Activated T-helper 2 cell treated with anti-CD3 and anti-CD28 coated beads, Interferon-gamma antibody, Interleukin-2, Interleukin-4, amounts not matched to agents 10 μg/mL and 5 μg/mL and 100 μg/mL, durations not matched to agents 14 hours and 24 hours and 36 hours (primary cell): Measurements from ENCODE around the gene HCRTR1. TPM values are rescaled to one million over a fixed set of nuclear protein-coding genes. Genes with fewer than 3 reads are reported as not detected.

Experiments used
- DNase-seq: peaks from one replicate; pipeline ENCODE4 v3.0.0; 2021; ENCODE audit warnings: low spot score
- H3K27ac Mint-ChIP-seq: one replicate; pipeline ENCODE4 v1.8.0; 2021; ENCODE audit warnings: mixed read lengths
- H3K27me3 Mint-ChIP-seq: one replicate; pipeline ENCODE4 v1.8.0; 2021; ENCODE audit warnings: low read depth, mixed read lengths
- H3K36me3 Mint-ChIP-seq: one replicate; pipeline ENCODE4 v1.8.0; 2021; ENCODE audit warnings: low read depth, mixed read lengths
- H3K4me1 Mint-ChIP-seq: one replicate; pipeline ENCODE4 v1.8.0; 2021; ENCODE audit warnings: low read depth, mixed read lengths
- H3K4me3 Mint-ChIP-seq: one replicate; pipeline ENCODE4 v1.8.0; 2021; ENCODE audit warnings: low read depth, mild to moderate bottlenecking, moderate library complexity, mixed read lengths
- H3K9me3 Mint-ChIP-seq: one replicate; pipeline ENCODE4 v1.8.0; 2021; ENCODE audit warnings: mixed read lengths
- intact Hi-C: fragments of 100-400 bp; cut with micrococcal nuclease; formaldehyde crosslinking; loops from one replicate; pipeline ENCODE4 v1.15.1; 2023
- total RNA-seq: library from RNA; stranded (reverse); gene quantifications from 2 replicates; pipeline ENCODE4 v1.2.3, GENCODE V29; 2022

The HCRTR1 gene
- total RNA-seq, 1 donor from 2014 or later: not detected

DNA sequence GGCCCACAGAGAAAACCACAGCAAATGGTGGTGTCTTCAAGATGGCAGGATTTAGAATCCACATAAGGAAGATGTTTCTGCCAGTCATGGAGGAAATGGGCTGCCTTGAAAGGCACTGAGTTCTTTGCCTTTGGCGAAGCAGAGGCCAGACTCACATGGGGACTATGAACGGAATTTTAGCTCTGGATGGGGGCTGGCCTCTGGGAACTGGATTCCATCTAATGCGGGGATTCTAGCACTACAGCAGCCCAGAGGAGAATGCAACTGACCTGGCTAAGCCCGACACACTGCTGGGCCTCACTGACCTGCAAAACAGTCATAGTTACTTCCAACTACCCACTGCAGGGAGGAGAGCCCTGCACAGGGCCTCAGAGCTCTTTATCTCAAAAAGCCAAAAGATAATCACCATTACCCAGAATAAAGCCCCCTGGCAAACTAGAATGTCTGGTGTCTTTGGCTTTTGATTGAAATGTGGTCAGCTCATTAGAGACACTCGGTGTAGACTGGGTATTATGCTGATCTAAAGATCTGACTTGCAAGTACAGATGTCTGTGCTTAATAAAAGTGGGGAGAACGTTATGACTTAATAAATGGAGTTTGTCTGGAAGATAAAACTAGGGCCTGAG, 11.6 kb downstream of the HCRTR1 start:
- Mint-ChIP-seq H3K9me3 (no peaks in the 10 kb centered on the region), H3K4me3 (no peak overlapping the region), H3K4me1 (peaks cover 5% of the 10 kb centered on the region), H3K36me3 (peaks cover 29% of the 10 kb centered on the region), H3K27ac (no peak overlapping the region), H3K27me3 (no peaks in the 10 kb centered on the region)
- no peak for DNase-seq
- intact Hi-C loops: no loop called here

DNA sequence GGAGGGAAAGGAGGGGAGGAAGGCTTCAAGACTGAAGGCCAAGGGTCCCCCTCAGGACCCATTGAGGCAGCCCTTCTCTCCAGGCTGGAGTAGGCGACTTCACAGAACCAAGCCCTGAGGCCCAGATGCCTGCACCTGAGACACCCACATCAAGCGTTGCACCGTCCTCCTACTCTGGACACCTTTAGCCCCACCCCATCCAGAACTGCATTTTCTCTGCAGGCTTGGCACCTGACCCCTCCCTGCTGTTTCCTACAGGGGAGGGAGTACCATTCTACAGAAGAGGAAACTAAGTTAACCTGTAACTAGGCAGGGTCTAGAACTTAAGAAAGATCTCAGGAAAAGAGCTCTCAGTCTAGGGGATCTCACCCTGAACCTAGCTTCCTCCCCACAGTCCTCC, 15.2 kb downstream of the HCRTR1 start:
- no peak overlapping the region for H3K27ac Mint-ChIP-seq
- intact Hi-C loops: no loop called here
- no peaks in the 10 kb centered on the region for H3K4me1 Mint-ChIP-seq
- no peak for DNase-seq
- H3K27me3 Mint-ChIP-seq: no peaks in the 10 kb centered on the region
- no peak overlapping the region for H3K4me3 Mint-ChIP-seq
- H3K36me3 Mint-ChIP-seq: peaks cover 34% of the 10 kb centered on the region
- H3K9me3 Mint-ChIP-seq: no peaks in the 10 kb centered on the region

DNA sequence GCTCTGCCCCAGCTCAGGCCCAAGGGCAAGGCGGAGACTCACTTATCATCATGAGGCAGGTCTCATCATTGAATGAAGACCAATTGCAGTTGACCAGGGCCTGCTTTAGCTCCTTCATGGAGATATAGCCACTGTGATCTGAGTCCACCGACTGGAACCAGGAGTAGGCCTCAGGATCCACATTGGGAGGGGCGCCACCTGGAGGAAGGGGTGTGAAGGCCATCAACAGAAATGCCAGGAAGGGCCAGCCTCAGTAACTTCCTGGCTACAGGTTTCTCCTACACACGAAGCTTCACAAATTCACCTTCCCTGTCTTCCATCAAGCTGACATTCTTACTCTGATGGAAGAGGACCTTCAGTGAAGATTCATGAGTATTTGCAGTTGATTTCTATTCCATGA, 15.6 kb downstream of the HCRTR1 start:
- peaks cover 31% of the 10 kb centered on the region for H3K36me3 Mint-ChIP-seq
- no peak overlapping the region for H3K4me3 Mint-ChIP-seq
- intact Hi-C loops: no loop called here
- DNase-seq: peak; percentile 18
- no peaks in the 10 kb centered on the region for H3K27me3 Mint-ChIP-seq
- no peaks in the 10 kb centered on the region for H3K9me3 Mint-ChIP-seq
- no peak overlapping the region for H3K27ac Mint-ChIP-seq
- H3K4me1 Mint-ChIP-seq: peaks cover 2% of the 10 kb centered on the region

DNA sequence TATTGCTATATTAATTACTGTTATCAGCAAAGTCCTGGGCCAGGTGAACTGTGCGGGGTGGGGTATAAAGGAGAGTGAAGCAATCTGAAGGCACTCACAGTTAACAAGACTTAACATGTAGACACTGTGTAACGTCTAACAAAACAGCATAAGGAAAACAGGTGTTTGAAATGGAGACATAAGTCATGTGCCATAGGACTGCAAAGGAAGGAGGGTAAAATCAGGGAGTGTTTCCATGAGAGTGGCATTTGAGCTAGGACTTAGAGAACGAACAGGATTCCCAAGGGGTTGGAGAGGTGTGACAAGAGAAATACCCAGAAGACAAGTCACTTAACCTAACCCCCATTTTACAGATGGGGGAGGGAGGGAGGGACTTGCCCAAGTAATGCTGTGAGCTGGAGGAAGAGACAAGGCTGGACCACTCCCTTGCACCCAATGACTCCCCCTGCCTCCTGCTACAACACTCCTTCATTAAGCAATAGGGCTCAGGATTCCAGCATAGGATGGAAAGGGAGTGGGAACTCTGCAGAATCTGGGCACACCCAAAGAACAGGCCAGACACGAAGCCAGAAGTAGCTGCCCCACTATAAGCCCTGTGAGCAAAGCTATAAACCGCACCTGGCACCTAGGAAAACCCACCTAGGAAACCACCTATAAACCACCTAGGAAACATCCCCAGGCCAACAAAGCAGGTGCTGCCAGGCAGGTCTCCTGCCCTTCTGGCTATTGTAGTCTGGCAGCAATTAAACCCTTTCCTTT, 20.6 kb downstream of the HCRTR1 start:
- H3K27me3 Mint-ChIP-seq: no peaks in the 10 kb centered on the region
- intact Hi-C loops: no loop called here
- H3K36me3 Mint-ChIP-seq: peaks cover 8% of the 10 kb centered on the region
- no peak for DNase-seq
- H3K4me3 Mint-ChIP-seq: no peak overlapping the region
- H3K9me3 Mint-ChIP-seq: no peaks in the 10 kb centered on the region
- H3K27ac Mint-ChIP-seq: no peak overlapping the region
- H3K4me1 Mint-ChIP-seq: peaks cover 7% of the 10 kb centered on the region

DNA sequence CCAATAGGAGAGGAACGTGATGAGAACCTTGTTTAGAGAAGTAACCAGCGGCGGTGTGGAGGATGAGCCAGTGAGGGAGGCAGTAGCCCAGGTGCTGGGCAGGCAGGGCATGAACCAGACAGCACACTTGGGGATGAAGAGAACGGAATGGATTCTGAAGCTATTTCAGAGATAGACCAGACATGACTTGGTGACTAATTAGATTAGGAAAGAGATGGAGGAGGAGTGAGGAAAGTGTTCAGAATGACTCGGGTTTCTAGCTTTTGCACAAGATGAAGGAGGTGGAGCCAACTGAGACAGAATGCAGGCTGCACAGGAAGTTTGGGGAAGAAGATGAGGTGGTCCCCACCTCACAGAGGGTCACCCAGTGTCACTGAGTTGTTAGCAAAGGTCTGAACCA, 22.1 kb downstream of the HCRTR1 start:
- Mint-ChIP-seq H3K4me1 (peaks cover 9% of the 10 kb centered on the region), H3K36me3 (peaks cover 7% of the 10 kb centered on the region), H3K27me3 (no peaks in the 10 kb centered on the region), H3K27ac (no peak overlapping the region), H3K9me3 (no peaks in the 10 kb centered on the region), H3K4me3 (no peak overlapping the region)
- intact Hi-C loops: no loop called here
- no peak for DNase-seq

DNA sequence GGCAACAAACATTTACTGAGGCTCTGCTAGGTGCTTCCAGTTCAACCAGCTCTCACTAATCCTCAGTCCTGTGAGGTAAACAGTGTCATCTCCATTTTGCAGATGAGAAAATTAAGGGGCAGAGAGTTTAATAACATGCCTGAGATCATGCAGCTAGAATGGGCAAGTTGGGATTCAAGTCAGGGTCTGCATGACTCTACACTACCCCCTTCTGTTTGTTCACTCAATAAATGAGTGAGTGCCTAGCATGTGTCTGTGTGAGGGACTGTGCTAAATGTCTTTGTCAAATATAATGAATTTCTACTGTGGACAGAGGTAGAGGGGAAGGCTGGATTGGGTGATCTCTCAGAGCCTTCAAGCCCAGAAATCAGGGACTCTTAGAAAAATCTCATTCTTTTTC, 22.7 kb downstream of the HCRTR1 start:
- Mint-ChIP-seq H3K27ac (no peak overlapping the region), H3K4me1 (peaks cover 13% of the 10 kb centered on the region), H3K9me3 (no peaks in the 10 kb centered on the region), H3K27me3 (no peaks in the 10 kb centered on the region), H3K36me3 (peaks cover 3% of the 10 kb centered on the region), H3K4me3 (no peak overlapping the region)
- DNase-seq: no peak
- intact Hi-C loops: loop anchor here (10.0 kb wide), 2 partner anchors 125 to 435 kb away; partner anchors contain the start of genes ADGRB2 and TMEM39B

DNA sequence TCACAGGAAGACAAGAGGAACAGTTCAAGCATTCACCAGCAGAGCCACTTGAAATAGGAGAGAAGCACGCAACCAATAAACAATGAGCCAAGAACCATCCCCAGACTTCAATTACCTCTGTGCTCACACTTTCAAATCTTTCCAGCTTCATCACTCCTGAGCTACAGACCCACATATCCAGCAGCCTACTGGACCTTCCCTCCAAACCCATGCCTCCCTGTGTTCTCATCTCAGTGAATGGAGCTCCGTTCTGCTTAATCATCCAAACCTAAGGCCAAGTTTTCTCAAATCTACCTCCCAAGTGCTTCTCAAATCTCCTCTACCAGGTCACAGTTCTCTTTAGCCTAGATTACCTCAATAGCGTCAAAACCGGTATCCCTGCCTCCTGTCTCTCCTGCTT, 23.5 kb downstream of the HCRTR1 start:
- H3K9me3 Mint-ChIP-seq: no peaks in the 10 kb centered on the region
- intact Hi-C loops: loop anchor here (10.0 kb wide), 2 partner anchors 124 to 434 kb away; partner anchors contain the start of genes ADGRB2 and TMEM39B
- DNase-seq: no peak
- H3K36me3 Mint-ChIP-seq: peaks cover 3% of the 10 kb centered on the region
- H3K27ac Mint-ChIP-seq: no peak overlapping the region
- H3K4me1 Mint-ChIP-seq: peaks cover 18% of the 10 kb centered on the region
- H3K27me3 Mint-ChIP-seq: no peaks in the 10 kb centered on the region
- H3K4me3 Mint-ChIP-seq: no peak overlapping the region

DNA sequence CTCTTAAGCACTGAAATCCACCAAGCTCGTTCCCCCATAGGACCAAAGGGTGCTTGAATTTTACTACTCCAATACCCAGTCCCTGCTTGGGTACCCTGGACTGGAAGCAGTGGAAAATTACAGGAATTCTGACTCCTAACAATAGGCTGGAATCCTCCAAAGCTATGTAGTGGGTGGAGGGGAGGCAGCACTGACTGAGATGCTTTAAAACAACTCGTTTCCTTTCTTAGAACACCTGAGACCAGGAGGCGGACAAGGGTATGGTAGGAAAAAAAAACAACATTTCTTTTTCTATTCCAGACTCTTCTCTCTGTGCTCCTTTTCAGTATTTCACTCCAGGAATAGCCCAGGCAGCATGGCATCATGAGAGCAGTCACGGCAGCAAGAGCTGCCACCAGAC, 24.9 kb downstream of the HCRTR1 start:
- H3K4me1 Mint-ChIP-seq: peaks cover 21% of the 10 kb centered on the region
- no peak for DNase-seq
- no peak overlapping the region for H3K4me3 Mint-ChIP-seq
- peaks cover 3% of the 10 kb centered on the region for H3K36me3 Mint-ChIP-seq
- intact Hi-C loops: loop anchor here (10.0 kb wide), 2 partner anchors 122 to 432 kb away; partner anchors contain the start of genes ADGRB2 and TMEM39B
- H3K27me3 Mint-ChIP-seq: no peaks in the 10 kb centered on the region
- H3K9me3 Mint-ChIP-seq: no peaks in the 10 kb centered on the region
- H3K27ac Mint-ChIP-seq: no peak overlapping the region

DNA sequence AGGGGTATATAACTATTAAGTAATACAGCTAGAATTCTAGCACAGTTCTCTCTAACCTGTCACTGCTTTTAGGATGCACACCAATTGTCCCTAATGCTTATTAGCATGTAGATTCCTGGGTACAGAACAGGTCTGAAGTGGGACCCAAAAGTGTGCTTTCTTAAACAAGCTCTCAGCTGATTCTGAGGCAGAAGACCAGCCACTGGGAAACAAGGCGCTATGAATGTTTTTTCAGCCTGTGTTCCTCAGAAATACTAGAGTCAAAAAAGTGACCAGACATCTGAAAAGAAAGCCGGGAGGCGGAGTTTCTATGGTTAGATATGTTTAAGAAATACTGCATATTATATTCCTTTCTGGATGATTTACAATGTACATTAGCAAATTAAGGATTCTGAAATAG, 25.4 kb downstream of the HCRTR1 start:
- intact Hi-C loops: loop anchor here (10.0 kb wide), 2 partner anchors 122 to 432 kb away; partner anchors contain the start of genes ADGRB2 and TMEM39B
- Mint-ChIP-seq H3K27me3 (no peaks in the 10 kb centered on the region), H3K4me3 (no peak overlapping the region), H3K27ac (no peak overlapping the region), H3K4me1 (peaks cover 20% of the 10 kb centered on the region), H3K36me3 (peaks cover 3% of the 10 kb centered on the region), H3K9me3 (no peaks in the 10 kb centered on the region)
- DNase-seq: no peak

DNA sequence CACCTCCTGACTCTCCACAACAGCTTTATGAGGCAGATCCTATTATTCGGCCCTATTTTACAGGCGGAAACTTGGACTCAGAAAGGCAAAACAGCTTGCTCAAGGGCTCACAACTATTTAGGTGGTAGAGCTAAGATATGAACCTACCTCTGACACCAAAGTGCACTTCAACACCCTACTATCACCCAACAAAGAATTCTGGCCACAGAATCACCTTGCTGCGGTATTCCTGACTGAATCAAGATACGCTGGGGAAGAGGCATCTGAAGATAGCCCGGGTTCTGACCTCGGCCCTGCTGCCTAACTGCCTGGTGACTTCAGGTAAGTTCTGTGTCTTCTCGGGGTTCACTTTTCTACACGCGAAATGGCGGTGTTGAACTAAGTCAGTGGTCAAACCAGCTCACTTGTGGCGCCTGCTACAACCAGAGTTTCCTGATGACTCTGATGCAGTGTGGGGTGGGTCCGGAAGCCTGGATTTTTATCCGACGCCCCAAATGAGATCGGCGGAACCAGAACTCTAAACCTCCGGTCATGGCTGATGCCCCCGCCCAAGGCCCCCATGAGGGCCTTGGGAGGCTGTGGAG, 26.6 kb downstream of the HCRTR1 start:
- Mint-ChIP-seq H3K9me3 (no peaks in the 10 kb centered on the region), H3K4me1 (peaks cover 15% of the 10 kb centered on the region), H3K27ac (peak overlapping the region; percentile 100), H3K36me3 (no peaks in the 10 kb centered on the region), H3K27me3 (no peaks in the 10 kb centered on the region), H3K4me3 (peak overlapping the region; percentile 96)
- intact Hi-C loops: loop anchor here (10.0 kb wide), 2 partner anchors 121 to 431 kb away; partner anchors contain the start of genes ADGRB2 and TMEM39B
- no peak for DNase-seq

DNA sequence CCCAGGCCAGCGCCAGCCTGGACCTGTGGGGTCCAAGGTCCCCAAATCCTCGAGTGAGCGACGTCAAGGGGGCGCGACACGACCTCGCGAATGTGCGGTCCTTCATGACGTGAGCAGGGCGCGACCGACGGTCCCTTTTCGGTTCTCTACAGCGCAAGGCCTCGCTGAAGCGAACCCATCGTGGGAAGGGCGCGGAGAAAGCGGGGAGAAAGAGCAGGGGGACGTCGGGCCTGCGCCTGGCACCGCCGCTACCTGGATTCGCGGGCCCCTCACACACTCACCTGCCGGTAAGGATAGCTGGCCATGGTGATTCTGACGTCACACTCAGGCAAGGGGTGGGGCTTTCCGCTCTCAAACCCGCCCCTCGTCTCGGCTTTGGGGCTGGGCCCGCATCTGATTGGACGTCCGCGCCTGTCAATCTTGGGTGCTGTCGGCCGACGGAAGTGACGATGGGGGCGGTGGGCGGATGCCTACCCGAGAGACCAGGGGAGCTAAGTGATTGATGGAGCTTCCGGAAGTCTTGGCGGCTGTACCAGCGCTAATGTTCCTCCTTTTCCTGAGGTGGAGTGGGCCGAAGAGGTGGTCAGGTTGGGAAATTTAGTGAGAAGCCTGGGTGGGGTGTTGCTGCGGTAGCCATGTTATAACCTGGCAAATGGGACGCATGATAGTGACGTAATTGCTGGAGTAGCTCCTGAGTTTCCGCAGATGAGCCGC, 27.2 kb downstream of the HCRTR1 start, which contains the start of gene PEF1:
TSS of gene PEF1 (minus strand) at position 317 of the 714 bp plus-strand sequence. CDS start at position 305, 12 bp downstream.
- Mint-ChIP-seq H3K4me3 (peak within 1 kb of the TSS; percentile 96), H3K4me1 (peaks cover 15% of the 10 kb centered on the region), H3K36me3 (no peaks in the 10 kb centered on the region), H3K27ac (peak within 1 kb of the TSS; percentile 100), H3K9me3 (no peaks in the 10 kb centered on the region), H3K27me3 (no peaks in the 10 kb centered on the region)
- peak; percentile 98 for DNase-seq
- intact Hi-C loops: loop anchor here (10.0 kb wide), 2 partner anchors 120 to 430 kb away; partner anchors contain the start of genes ADGRB2 and TMEM39B

DNA sequence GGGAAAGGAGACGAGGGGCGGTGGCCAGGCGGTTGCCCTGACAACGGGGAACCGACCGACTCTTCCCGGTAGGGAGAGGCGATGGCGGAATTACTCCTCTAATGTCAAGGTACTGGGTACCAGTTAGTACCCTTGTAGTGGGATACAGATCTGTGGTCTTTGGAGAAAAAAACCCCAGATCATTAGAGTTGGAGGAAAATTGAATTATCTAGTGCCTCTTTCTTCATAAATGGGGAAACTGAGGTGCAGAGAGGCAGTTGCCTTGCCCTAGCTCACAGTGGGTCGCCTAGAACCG, 27.7 kb downstream of the HCRTR1 start:
- intact Hi-C loops: loop anchor here (10.0 kb wide), 2 partner anchors 120 to 430 kb away; partner anchors contain the start of genes ADGRB2 and TMEM39B
- Mint-ChIP-seq H3K4me3 (peak overlapping the region; percentile 96), H3K27ac (peak overlapping the region; percentile 100), H3K4me1 (peaks cover 15% of the 10 kb centered on the region), H3K27me3 (no peaks in the 10 kb centered on the region), H3K36me3 (no peaks in the 10 kb centered on the region), H3K9me3 (no peaks in the 10 kb centered on the region)
- DNase-seq: no peak
